IPS-18a (cell line): Measurements from ENCODE around the gene WDR7.
A peak's percentile ranks its signal among the peaks of the same experiment; 100 is the strongest.

Experiments used
- H3K27ac ChIP-seq: one replicate; pipeline ENCODE4 v1.5.1; 2013; ENCODE audit warnings: low read length
- H3K27me3 ChIP-seq: one replicate; pipeline ENCODE4 v1.6.1; 2013; ENCODE audit warnings: mild to moderate bottlenecking, low read length; ENCODE audit not compliant: control insufficient read depth, insufficient read depth
- H3K36me3 ChIP-seq: one replicate; pipeline ENCODE4 v1.6.1; 2013; ENCODE audit warnings: low read depth, low read length; ENCODE audit not compliant: control insufficient read depth
- H3K4me1 ChIP-seq: one replicate; pipeline ENCODE4 v1.6.1; 2013; ENCODE audit warnings: low read depth, low read length; ENCODE audit not compliant: control insufficient read depth
- H3K4me3 ChIP-seq: one replicate; pipeline ENCODE4 v1.5.1; 2013; ENCODE audit warnings: low read length
- H3K9ac ChIP-seq: one replicate; pipeline ENCODE4 v1.6.1; 2013; ENCODE audit warnings: mild to moderate bottlenecking, low read length, moderate library complexity
- H3K9me3 ChIP-seq: one replicate; pipeline ENCODE4 v1.6.1; 2013; ENCODE audit warnings: low read depth, low read length; ENCODE audit not compliant: control insufficient read depth

Gene WDR7

GRCh38 chr18:56897122-56897521 is 246.0 kb downstream of the WDR7 start:
- Histone ChIP-seq H3K27ac (no peak overlapping the region), H3K36me3 (no peaks in the 10 kb centered on the region), H3K4me3 (no peak overlapping the region), H3K9ac (no peak overlapping the region), H3K9me3 (no peaks in the 10 kb centered on the region), H3K27me3 (no peaks in the 10 kb centered on the region), H3K4me1 (peaks cover 9% of the 10 kb centered on the region)

- H3K27ac ChIP-seq: no peak overlapping the region
- H3K36me3 ChIP-seq: no peaks in the 10 kb centered on the region
- H3K4me3 ChIP-seq: no peak overlapping the region
- H3K9me3 ChIP-seq: no peaks in the 10 kb centered on the region
- no peak overlapping the region for H3K9ac ChIP-seq
- no peaks in the 10 kb centered on the region for H3K27me3 ChIP-seq
- H3K4me1 ChIP-seq: peaks cover 9% of the 10 kb centered on the region
Measured at GRCh38 chr18:56899660-56900059, 248.5 kb downstream of the WDR7 start.

DNA sequence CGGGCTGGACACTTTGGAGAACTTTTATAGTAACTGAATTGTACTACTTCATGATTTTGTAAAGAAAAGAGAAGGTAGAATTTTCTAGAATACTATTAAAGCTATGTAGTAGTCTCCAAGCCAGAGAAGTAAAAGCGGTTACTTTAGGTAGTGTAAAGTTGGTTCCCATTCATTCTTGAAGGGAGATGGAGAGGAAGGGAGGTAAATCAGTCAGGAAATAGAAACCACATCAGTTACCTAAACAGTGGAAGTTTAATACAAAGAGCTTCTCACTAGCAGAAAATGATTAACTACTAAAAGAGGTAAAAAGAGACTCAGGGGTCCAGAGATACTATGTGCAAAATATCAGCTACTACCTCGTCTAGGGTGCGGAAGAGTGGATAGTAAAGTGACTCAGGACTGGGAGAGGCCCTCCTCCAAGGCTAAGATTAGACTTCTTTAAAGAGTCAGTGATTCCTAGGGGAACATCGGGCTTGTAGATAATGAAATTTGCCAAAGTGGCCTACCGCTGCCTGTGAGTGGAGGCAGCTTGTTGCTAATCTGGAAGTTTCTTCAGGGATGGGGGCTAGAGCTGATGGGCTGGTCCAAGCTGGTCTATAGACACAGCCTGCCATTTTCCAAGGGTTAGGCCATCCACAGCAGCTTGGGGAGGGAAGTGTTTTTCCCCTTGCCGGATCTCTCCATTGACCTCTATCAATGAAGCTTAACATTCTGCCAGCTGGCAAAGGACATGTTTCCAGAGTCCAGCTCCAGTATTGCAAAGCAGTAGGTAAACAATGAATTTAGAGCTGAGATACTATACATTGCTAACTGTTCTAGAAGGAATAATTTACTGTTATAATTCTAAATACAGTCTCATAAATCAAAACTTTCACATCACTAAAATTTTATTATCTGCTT is 249.3 kb downstream of the WDR7 start:
- Histone ChIP-seq H3K27ac (no peak overlapping the region), H3K9me3 (no peaks in the 10 kb centered on the region), H3K36me3 (no peaks in the 10 kb centered on the region), H3K4me3 (no peak overlapping the region), H3K27me3 (no peaks in the 10 kb centered on the region), H3K9ac (no peak overlapping the region), H3K4me1 (peaks cover 9% of the 10 kb centered on the region)

GRCh38 chr18:56901919-56902318 is 250.8 kb downstream of the WDR7 start:
- Histone ChIP-seq H3K9me3 (no peaks in the 10 kb centered on the region), H3K4me3 (no peak overlapping the region), H3K9ac (no peak overlapping the region), H3K27ac (no peak overlapping the region), H3K4me1 (peaks cover 9% of the 10 kb centered on the region), H3K27me3 (no peaks in the 10 kb centered on the region), H3K36me3 (no peaks in the 10 kb centered on the region)

- no peaks in the 10 kb centered on the region for H3K36me3 ChIP-seq
- H3K4me3 ChIP-seq: no peak overlapping the region
- H3K9me3 ChIP-seq: no peaks in the 10 kb centered on the region
- H3K4me1 ChIP-seq: peaks cover 9% of the 10 kb centered on the region
- H3K9ac ChIP-seq: no peak overlapping the region
- no peak overlapping the region for H3K27ac ChIP-seq
- H3K27me3 ChIP-seq: no peaks in the 10 kb centered on the region
Measured at GRCh38 chr18:56902653-56903052, 251.5 kb downstream of the WDR7 start.

DNA sequence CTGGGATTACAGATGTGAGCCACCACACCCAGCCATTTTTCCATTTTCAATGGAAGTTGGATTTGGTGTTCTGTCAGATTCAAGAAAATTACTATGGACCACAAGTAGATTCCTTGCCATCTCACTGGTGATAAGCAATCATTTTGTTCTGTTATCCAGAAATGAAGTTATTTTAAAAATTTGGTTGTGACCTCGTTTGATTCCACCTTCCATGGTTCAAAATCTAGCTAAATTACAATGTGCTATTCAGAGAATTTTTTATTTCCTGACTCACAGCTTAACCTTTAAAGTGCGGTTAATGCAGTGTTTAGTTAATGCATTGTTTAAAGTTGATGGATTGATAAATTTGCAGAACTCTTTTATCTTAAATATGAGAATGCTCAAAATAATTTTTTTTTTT is 252.5 kb downstream of the WDR7 start:
- Histone ChIP-seq H3K36me3 (no peaks in the 10 kb centered on the region), H3K4me1 (peaks cover 9% of the 10 kb centered on the region), H3K27ac (no peak overlapping the region), H3K9me3 (no peaks in the 10 kb centered on the region), H3K4me3 (no peak overlapping the region), H3K9ac (no peak overlapping the region), H3K27me3 (no peaks in the 10 kb centered on the region)

- Histone ChIP-seq H3K27me3 (no peaks in the 10 kb centered on the region), H3K9me3 (no peaks in the 10 kb centered on the region), H3K27ac (no peak overlapping the region), H3K4me3 (no peak overlapping the region), H3K4me1 (no peaks in the 10 kb centered on the region), H3K36me3 (no peaks in the 10 kb centered on the region), H3K9ac (no peak overlapping the region)
Measured at GRCh38 chr18:56907771-56908170, 256.6 kb downstream of the WDR7 start.

DNA sequence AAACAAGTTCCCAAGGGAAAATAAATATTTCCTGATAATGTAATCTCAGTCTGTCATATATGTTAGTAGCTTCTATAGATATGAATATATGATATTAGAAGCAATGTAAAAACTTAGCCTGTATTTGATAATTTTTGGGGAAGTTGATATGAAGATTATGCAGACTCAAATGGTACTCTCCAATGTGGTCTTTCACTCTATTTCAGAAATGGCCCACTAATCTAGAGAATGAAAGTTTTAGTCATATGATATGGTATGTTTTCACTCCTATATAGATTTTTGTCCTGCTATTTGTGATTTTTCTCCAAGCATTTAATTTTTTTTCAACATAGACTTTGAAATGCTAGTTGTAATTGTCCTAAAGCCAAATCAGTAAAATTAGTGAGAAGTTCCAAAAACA is 259.1 kb downstream of the WDR7 start:
- Histone ChIP-seq H3K4me1 (no peaks in the 10 kb centered on the region), H3K9ac (no peak overlapping the region), H3K9me3 (no peaks in the 10 kb centered on the region), H3K4me3 (no peak overlapping the region), H3K27me3 (no peaks in the 10 kb centered on the region), H3K36me3 (no peaks in the 10 kb centered on the region), H3K27ac (no peak overlapping the region)

- Histone ChIP-seq H3K4me3 (no peak overlapping the region), H3K9me3 (no peaks in the 10 kb centered on the region), H3K9ac (no peak overlapping the region), H3K4me1 (no peaks in the 10 kb centered on the region), H3K27ac (no peak overlapping the region), H3K27me3 (no peaks in the 10 kb centered on the region), H3K36me3 (no peaks in the 10 kb centered on the region)
Measured at GRCh38 chr18:56910967-56911366, 259.8 kb downstream of the WDR7 start.

GRCh38 chr18:56913941-56914340 is 262.8 kb downstream of the WDR7 start:
- Histone ChIP-seq H3K9me3 (no peaks in the 10 kb centered on the region), H3K9ac (no peak overlapping the region), H3K27me3 (no peaks in the 10 kb centered on the region), H3K4me1 (peaks cover 2% of the 10 kb centered on the region), H3K4me3 (no peak overlapping the region), H3K27ac (no peak overlapping the region), H3K36me3 (no peaks in the 10 kb centered on the region)

GRCh38 chr18:56919190-56919589 is 268.0 kb downstream of the WDR7 start:
- peak overlapping the region; percentile 10 for H3K27ac ChIP-seq
- no peaks in the 10 kb centered on the region for H3K36me3 ChIP-seq
- H3K9me3 ChIP-seq: no peaks in the 10 kb centered on the region
- H3K9ac ChIP-seq: no peak overlapping the region
- H3K4me1 ChIP-seq: peaks cover 14% of the 10 kb centered on the region
- H3K4me3 ChIP-seq: no peak overlapping the region
- no peaks in the 10 kb centered on the region for H3K27me3 ChIP-seq

DNA sequence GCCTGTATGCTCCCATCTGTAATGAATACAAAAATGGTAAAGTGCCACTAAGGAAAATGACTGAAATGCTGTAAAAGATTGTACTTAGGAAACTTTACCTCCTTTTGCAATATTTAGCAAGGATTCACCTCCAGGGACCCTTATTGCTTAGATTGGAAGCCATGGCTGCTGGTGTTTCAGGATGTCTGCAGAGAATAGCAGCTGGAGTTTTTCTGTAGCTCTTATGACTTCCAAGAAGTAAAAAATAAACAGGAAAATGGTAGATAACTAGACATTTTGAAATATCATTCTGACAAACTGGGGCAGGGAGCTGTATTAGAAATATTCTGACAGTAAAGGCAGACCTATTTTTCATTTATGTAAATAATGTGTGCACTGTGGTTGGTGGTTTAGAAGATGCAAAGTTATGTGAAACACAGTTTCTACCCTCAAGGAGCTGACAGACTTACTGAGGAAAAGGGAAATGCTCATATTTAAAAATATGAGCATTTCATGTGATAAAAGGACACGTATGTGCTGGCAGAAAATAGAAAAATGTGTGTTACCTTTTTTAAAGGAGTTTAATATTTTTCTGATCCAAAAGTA is 270.8 kb downstream of the WDR7 start:
- Histone ChIP-seq H3K27me3 (no peaks in the 10 kb centered on the region), H3K9me3 (no peaks in the 10 kb centered on the region), H3K4me3 (no peak overlapping the region), H3K27ac (no peak overlapping the region), H3K4me1 (peaks cover 14% of the 10 kb centered on the region), H3K9ac (no peak overlapping the region), H3K36me3 (no peaks in the 10 kb centered on the region)
